HepG2 (cell line): Measurements from ENCODE around the gene AKAP8. TPM values are rescaled to one million over a fixed set of nuclear protein-coding genes. Genes with fewer than 3 reads are reported as not detected.

Experiments
- ATAC-seq: fragments of 200-7000 bp; cut with Tn5 transposase; 3 replicates; pipeline ENCODE4 v1.9.1; 2020; ENCODE audit warnings: mild to moderate bottlenecking, moderate library complexity
- BruUV-seq: library from RNA; stranded (reverse); fragments of 400-500 nt; replicated peaks from 2 replicates; lab custom pipeline; 2021; lab: Mats Ljungman, UMichigan
- CTCF ChIA-PET: fragments of 300-600 bp; formaldehyde crosslinking; extraction: SDS; loops from one replicate; lab custom pipeline; 2021; ENCODE audit warnings: low total read pairs, inconsistent platforms, low intra/inter-chr PET ratio; lab: Yijun Ruan, JAX
- POLR2A ChIA-PET: fragments of 350-600 bp; sonication (Branson Sonifier 250); formaldehyde crosslinking; loops from one replicate; lab custom pipeline; 2020; ENCODE audit warnings: antibody characterized with exemption, inconsistent platforms; lab: Yijun Ruan, JAX
- DNase-seq: peaks from one replicate; pipeline ENCODE4 v3.0.0-alpha.2; 2015; ENCODE audit warnings: low spot score
- FAIRE-seq: peaks from 3 replicates; lab custom pipeline; 2011; peaks lifted over from hg19 to GRCh38; lab: Jason Lieb, UNC
- H2AFZ ChIP-seq: one replicate; pipeline ENCODE4 v1.6.1; 2011; ENCODE audit warnings: low read length, inconsistent platforms
- H3K27ac ChIP-seq: fragments of 300-600 bp; 3 replicates; pipeline ENCODE4 v1.8.0; 2011; ENCODE audit warnings: mixed run types, mild to moderate bottlenecking, mixed read lengths, low read length, inconsistent platforms; ENCODE audit not compliant: insufficient read depth; ENCODE audit errors: extremely low read length
- H3K27me3 ChIP-seq, 2 experiments: fragments of 200-600 bp in 1 of 2; 2 replicates in 1 of 2; 3 replicates in 1 of 2; pipeline versions ENCODE4 v1.6.0 to v1.8.0; 2011; ENCODE audit warnings: low read length in 2 of 2, mild to moderate bottlenecking in 2 of 2, moderate library complexity in 2 of 2, inconsistent platforms in 1 of 2; ENCODE audit not compliant: insufficient read depth in 2 of 2, control insufficient read depth in 1 of 2
- H3K36me3 ChIP-seq, 2 experiments: fragments of 200-600 bp in 1 of 2; replicated peaks in 1 of 2; 2 replicates in 1 of 2; 3 replicates in 1 of 2; pipeline versions ENCODE4 v1.5.1 to v1.8.0; 2011; ENCODE audit warnings: low read length in 2 of 2, inconsistent platforms in 1 of 2; ENCODE audit not compliant: insufficient read depth in 2 of 2, control insufficient read depth in 1 of 2
- H3K4me1 ChIP-seq: 2 replicates; pipeline ENCODE4 v1.5.1; 2012; ENCODE audit warnings: low read length, inconsistent platforms; ENCODE audit not compliant: insufficient read depth
- H3K4me2 ChIP-seq: 2 replicates; pipeline ENCODE4 v1.6.0; 2011; ENCODE audit warnings: low read depth, low read length, inconsistent platforms
- H3K4me3 ChIP-seq, 3 experiments: fragments of 200-600 bp in 1 of 3; sonication (generic), shearing (Covaris generic) in 1 of 3; replicated peaks in 1 of 3; 2 replicates each; pipeline ENCODE4 v1.5.1; 2011 to 2016; ENCODE audit warnings: low read length in 3 of 3, inconsistent platforms in 2 of 3, low read depth in 2 of 3, mild to moderate bottlenecking in 2 of 3, control low read depth in 1 of 3, mixed read lengths in 1 of 3; ENCODE audit not compliant: insufficient read depth in 1 of 3
- H3K79me2 ChIP-seq: one replicate; pipeline ENCODE4 v1.6.1; 2011; ENCODE audit warnings: low read length, inconsistent platforms; ENCODE audit not compliant: insufficient read depth
- H3K9ac ChIP-seq: 2 replicates; pipeline ENCODE4 v1.6.0; 2011; ENCODE audit warnings: mild to moderate bottlenecking, low read depth, low read length, inconsistent platforms; ENCODE audit not compliant: insufficient read depth
- H3K9me3 ChIP-seq: 2 replicates; pipeline ENCODE4 v1.5.1; 2012; ENCODE audit warnings: mild to moderate bottlenecking, low read length
- H4K20me1 ChIP-seq: 2 replicates; pipeline ENCODE4 v1.6.0; 2011; ENCODE audit warnings: inconsistent platforms, mild to moderate bottlenecking, low read length, moderate library complexity; ENCODE audit not compliant: insufficient read depth
- HNF4A ChIP-seq: sonication (generic); formaldehyde crosslinking; IDR thresholded peaks from 2 replicates; pipeline ENCODE4 v1.4.0; 2020; ENCODE audit warnings: missing genetic modification reagents
- NR1H2 ChIP-seq: sonication (generic); formaldehyde crosslinking; IDR thresholded peaks from 2 replicates; pipeline ENCODE4 v1.8.1; 2022; ENCODE audit warnings: low read depth, missing genetic modification reagents, borderline replicate concordance
- POLR2AphosphoS2 ChIP-seq: IDR thresholded peaks from 2 replicates; pipeline ENCODE4 v1.6.1; 2011; ENCODE audit warnings: low read depth, low read length, improper control_type of control experiment
- THAP11 ChIP-seq: IDR thresholded peaks from 2 replicates; pipeline ENCODE4 v1.6.1; 2016; ENCODE audit warnings: missing biosample characterization, missing genetic modification reagents
- ZNF563 ChIP-seq: sonication (generic); formaldehyde crosslinking; IDR thresholded peaks from 2 replicates; pipeline ENCODE4 v1.8.0; 2022; ENCODE audit warnings: mild to moderate bottlenecking, moderate library complexity, missing genetic modification reagents
- ZNF574 ChIP-seq: sonication (generic); formaldehyde crosslinking; IDR thresholded peaks from 2 replicates; pipeline ENCODE4 v1.4.0; 2020; ENCODE audit warnings: missing genetic modification reagents
- WGBS: methylation state at CpG from one replicate; pipeline ENCODE4 v1.1.6; 2017; ENCODE audit warnings: low lambda C conversion rate; 5-methylcytosine and 5-hydroxymethylcytosine counted together
- in situ Hi-C: cut with HindIII; loops from 2 replicates; pipeline ENCODE4 v1.10.0; 2017; ENCODE audit warnings: low pct_unique_long_range_greater_than_20kb; ENCODE audit not compliant: extremely low pct_ligation_motif_present
- intact Hi-C: fragments of 100-400 bp; cut with micrococcal nuclease; formaldehyde crosslinking; loops from one replicate; pipeline ENCODE4 v1.10.0; 2022; ENCODE audit not compliant: unreplicated experiment
- polyA plus RNA-seq, 8 experiments: library from polyadenylated mRNA; depleted of rRNA in 3 of 8; stranded (reverse) in 7 of 8; unstranded in 1 of 8; fragments of >200 nt; fragmentation: Illumina TruSeq in 4 of 8; extraction: Trizol in 4 of 8; gene quantifications; 2 replicates each; pipeline versions ENCODE4 v1.2.1 to v1.2.3, GENCODE V29; 2011 to 2016; ENCODE audit warnings: low read depth in 4 of 8, missing spikeins in 1 of 8, mixed read lengths in 1 of 8; ENCODE audit not compliant: insufficient read depth in 1 of 8
- total RNA-seq, 5 experiments: library from RNA; depleted of rRNA; stranded (reverse); fragments of >200 nt; fragmentation: Illumina TruSeq; extraction: Trizol; gene quantifications; 2 replicates each; pipeline ENCODE4 v1.2.3, GENCODE V29; 2016; ENCODE audit warnings: low read depth in 1 of 5

The AKAP8 gene
- total and polyA plus RNA-seq, 2 of the 13 experiments (the other 11 are each of a cell fraction or from before 2014, with no cell fraction given) = 15.9 to 22.1 TPM

- intact Hi-C loops = loop anchor here (5.0 to 10.0 kb wide), 2 partner anchors 56 to 57 kb away; partner anchors contain the start of gene AKAP8
- DNase-seq (no peak), ATAC-seq (no peak), FAIRE-seq (no peak)
- Histone ChIP-seq H3K27ac (no peak overlapping the region), H3K36me3 (no peaks in the 10 kb centered on the region; a peak in 2 of 5 replicates), H3K9ac (no peak overlapping the region), H3K79me2 (peaks cover 96% of the 10 kb centered on the region), H3K4me2 (no peak overlapping the region), H2AFZ (no peak overlapping the region), H3K4me3 (no peak overlapping the region), H4K20me1 (peaks cover 92% of the 10 kb centered on the region), H3K9me3 (no peaks in the 10 kb centered on the region), H3K27me3 (no peaks in the 10 kb centered on the region), H3K4me1 (peaks cover 92% of the 10 kb centered on the region)
- ChIA-PET POLR2A (no interaction called here), CTCF (no interaction called here)
- in situ Hi-C loops = no loop called here
- WGBS = 83% methylated on average over 2 of the region's 2 CpGs
- no TSS peak for BruUV-seq
- TF ChIP-seq NR1H2 (CRISPR knock-in tag) = no peak
- 0 out of 2 replicates have a peak, but pooled peaks have one; percentile 38 for TF ChIP-seq POLR2AphosphoS2
- TF ChIP-seq THAP11 (CRISPR knock-in tag) = no peak
- TF ChIP-seq ZNF574 (CRISPR knock-in tag) = no peak
- TF ChIP-seq HNF4A (CRISPR knock-in tag) = no peak
- TF ChIP-seq ZNF563 (CRISPR knock-in tag) = no peak
Measured at GRCh38 chr19:15321739-15322138, 57.8 kb downstream of the AKAP8 start.
